SK-N-SH (cell line): ENCODE data around the gene KAT6B. TPM values are rescaled to one million over a fixed set of nuclear protein-coding genes. Genes with fewer than 3 reads are reported as not detected.

Experiments
- CTCF ChIA-PET: fragments of 300-600, 350-600 bp; formaldehyde crosslinking; extraction: SDS; loops from one replicate; lab custom pipeline; 2021; lab: Yijun Ruan, JAX
- POLR2A ChIA-PET: fragments of 350-600 bp; sonication (Branson Sonifier 250); formaldehyde crosslinking; extraction: SDS; loops from one replicate; lab custom pipeline; 2020; ENCODE audit warnings: antibody characterized with exemption, inconsistent platforms; lab: Yijun Ruan, JAX
- DNase-seq: peaks from one replicate; pipeline ENCODE4 v3.0.0; 2012
- H2AFZ ChIP-seq: fragments of 200-600 bp; sonication (generic); 2 replicates; pipeline ENCODE4 v1.8.1; 2016; ENCODE audit warnings: antibody characterized with exemption, mild to moderate bottlenecking, low read depth
- H3F3A ChIP-seq: fragments of 200-600 bp; sonication (generic); replicated peaks from 2 replicates; pipeline ENCODE3; 2016; ENCODE audit warnings: antibody characterized with exemption, mild to moderate bottlenecking; ENCODE audit not compliant: insufficient read depth
- H3K27ac ChIP-seq, 2 experiments: fragments of 200-500 bp in 1 of 2; fragments of 200-600 bp in 1 of 2; sonication (Bioruptor generic) in 1 of 2; sonication (generic), shearing (Covaris generic) in 1 of 2; 2 replicates each; pipeline versions ENCODE4 v1.5.1 to v1.6.1; 2014 to 2016; ENCODE audit warnings: low read depth in 2 of 2, inconsistent platforms in 1 of 2, low read length in 1 of 2, mild to moderate bottlenecking in 1 of 2, mixed read lengths in 1 of 2
- H3K27me3 ChIP-seq: fragments of 200-600 bp; sonication (generic), shearing (Covaris generic); 2 replicates; pipeline ENCODE4 v1.6.1; 2016; ENCODE audit warnings: mixed run types; ENCODE audit not compliant: insufficient read depth
- H3K36me3 ChIP-seq, 2 experiments: fragments of 200-500 bp in 1 of 2; fragments of 200-600 bp in 1 of 2; sonication (Bioruptor generic) in 1 of 2; sonication (generic) in 1 of 2; replicated peaks in 1 of 2; 2 replicates each; pipeline versions ENCODE3 to v1.5.1; 2014 to 2016; ENCODE audit warnings: low read length in 1 of 2, mild to moderate bottlenecking in 1 of 2; ENCODE audit not compliant: insufficient read depth in 2 of 2, control insufficient read depth in 1 of 2
- H3K4me1 ChIP-seq, 2 experiments: fragments of 200-500 bp in 1 of 2; fragments of 200-600 bp in 1 of 2; sonication (Bioruptor generic) in 1 of 2; sonication (generic), shearing (Covaris generic) in 1 of 2; 2 replicates each; pipeline versions ENCODE4 v1.5.1 to v1.6.1; 2014 to 2016; ENCODE audit warnings: low read depth in 1 of 2, low read length in 1 of 2, mixed run types in 1 of 2; ENCODE audit not compliant: insufficient read depth in 2 of 2, control insufficient read depth in 1 of 2
- H3K4me2 ChIP-seq: fragments of 200-600 bp; sonication (generic), shearing (Covaris generic); 2 replicates; pipeline ENCODE4 v1.6.1; 2017; ENCODE audit warnings: mixed run types
- H3K4me3 ChIP-seq, 2 experiments: fragments of 200-500 bp in 1 of 2; fragments of 200-600 bp in 1 of 2; sonication (Bioruptor generic) in 1 of 2; sonication (generic), shearing (Covaris generic) in 1 of 2; 2 replicates each; pipeline versions ENCODE4 v1.5.1 to v1.8.1; 2014 to 2016; ENCODE audit warnings: low read depth in 2 of 2, inconsistent platforms in 1 of 2, low read length in 1 of 2, mild to moderate bottlenecking in 1 of 2, mixed read lengths in 1 of 2, moderate library complexity in 1 of 2
- H3K79me2 ChIP-seq: fragments of 200-600 bp; sonication (generic); 2 replicates; pipeline ENCODE4 v1.8.1; 2017; ENCODE audit warnings: mild to moderate bottlenecking; ENCODE audit not compliant: insufficient read depth
- H3K9ac ChIP-seq: fragments of 200-600 bp; sonication (generic); 2 replicates; pipeline ENCODE4 v1.6.1; 2017; ENCODE audit warnings: mixed run types
- H3K9me2 ChIP-seq: fragments of 200-600 bp; sonication (generic); 2 replicates; pipeline ENCODE4 v1.6.1; 2017; ENCODE audit warnings: mixed run types
- H3K9me3 ChIP-seq: fragments of 200-600 bp; sonication (generic); 2 replicates; pipeline ENCODE4 v1.6.1; 2017; ENCODE audit warnings: mixed run types, mild to moderate bottlenecking, moderate library complexity
- H4K20me1 ChIP-seq: fragments of 200-600 bp; sonication (generic); 2 replicates; pipeline ENCODE4 v1.6.1; 2017; ENCODE audit warnings: mild to moderate bottlenecking, mixed run types; ENCODE audit not compliant: insufficient read depth
- CHD2 ChIP-seq: fragments of 150-350 bp; IDR thresholded peaks from 2 replicates; pipeline ENCODE4 v1.6.1; 2018; ENCODE audit warnings: low read length; ENCODE audit not compliant: partially characterized antibody
- ELF1 ChIP-seq: IDR thresholded peaks from 2 replicates; pipeline ENCODE4 v1.4.0; 2012
- EP300 ChIP-seq, 2 experiments: IDR thresholded peaks; 2 replicates each; pipeline versions ENCODE4 v1.4.0 to v1.6.1; 2012; ENCODE audit warnings: borderline replicate concordance in 1 of 2, low read depth in 1 of 2, low read length in 1 of 2
- GATA2 ChIP-seq: sonication (generic); formaldehyde crosslinking; IDR thresholded peaks from 2 replicates; pipeline ENCODE4 v1.5.0; 2020; ENCODE audit warnings: mild to moderate bottlenecking, missing genetic modification reagents
- MAX ChIP-seq: IDR thresholded peaks from 2 replicates; pipeline ENCODE4 v1.4.0; 2012; ENCODE audit warnings: low read depth
- MXI1 ChIP-seq: IDR thresholded peaks from 2 replicates; pipeline ENCODE4 v1.6.1; 2012; ENCODE audit warnings: mild to moderate bottlenecking, low read depth, low read length, improper control_type of control experiment
- NFIC ChIP-seq: IDR thresholded peaks from 2 replicates; pipeline ENCODE4 v1.4.0; 2012; ENCODE audit warnings: borderline replicate concordance
- NRF1 ChIP-seq: IDR thresholded peaks from 2 replicates; pipeline ENCODE4 v1.6.1; 2012; ENCODE audit warnings: low read depth, mild to moderate bottlenecking, low read length
- RCOR1 ChIP-seq: fragments of 150-350 bp; IDR thresholded peaks from 2 replicates; pipeline ENCODE4 v1.6.1; 2017; ENCODE audit warnings: antibody characterized with exemption, low read length
- REST ChIP-seq: IDR thresholded peaks from 2 replicates; pipeline ENCODE4 v1.6.1; 2012; ENCODE audit warnings: mild to moderate bottlenecking, low read depth, low read length, moderate library complexity
- RFX5 ChIP-seq: IDR thresholded peaks from 2 replicates; pipeline ENCODE4 v1.6.1; 2012; ENCODE audit warnings: mild to moderate bottlenecking, improper control_type of control experiment, low read length
- RXRA ChIP-seq: IDR thresholded peaks from 2 replicates; pipeline ENCODE4 v1.4.0; 2012; ENCODE audit warnings: low read depth, mild to moderate bottlenecking, borderline replicate concordance
- SIN3A ChIP-seq: IDR thresholded peaks from 2 replicates; pipeline ENCODE4 v1.6.1; 2012; ENCODE audit warnings: low read depth, mild to moderate bottlenecking, low read length, moderate library complexity, borderline replicate concordance
- TAF1 ChIP-seq: IDR thresholded peaks from 2 replicates; pipeline ENCODE4 v1.6.1; 2012; ENCODE audit warnings: low read depth, mild to moderate bottlenecking, low read length, moderate library complexity, borderline replicate concordance
- USF1 ChIP-seq: IDR thresholded peaks from 2 replicates; pipeline ENCODE4 v1.4.0; 2012; ENCODE audit warnings: low read depth, borderline replicate concordance
- WGBS: methylation state at CpG from one replicate; pipeline ENCODE4 v1.1.6; 2017; ENCODE audit warnings: low lambda C conversion rate; 5-methylcytosine and 5-hydroxymethylcytosine counted together
- polyA plus RNA-seq, 3 experiments: library from polyadenylated mRNA; depleted of rRNA; stranded (reverse); fragments of >200 nt; gene quantifications; 2 replicates each; pipeline ENCODE4 v1.2.3, GENCODE V29; 2012

KAT6B gene
- polyA plus RNA-seq, 1 of the 3 experiments (the other 2 are of a cell fraction): 4.3 TPM

- Histone ChIP-seq H3K4me2 (no peak overlapping the region), H3K9me3 (no peaks in the 10 kb centered on the region), H4K20me1 (no peaks in the 10 kb centered on the region), H2AFZ (no peak overlapping the region), H3K36me3 (peaks cover 31 to 45% of the 10 kb centered on the region in 2 experiments), H3F3A (no peaks in the 10 kb centered on the region), H3K27ac (peak overlapping the region in 1 of 2 experiments; percentile 34; a peak in 2 of 4 replicates), H3K4me1 (peaks cover 3 to 7% of the 10 kb centered on the region in 2 experiments; a peak in 3 of 4 replicates), H3K79me2 (no peaks in the 10 kb centered on the region), H3K4me3 (no peak overlapping the region), H3K9me2 (no peaks in the 10 kb centered on the region), H3K9ac (no peak overlapping the region), H3K27me3 (no peaks in the 10 kb centered on the region)
- TF ChIP-seq CHD2 (peak; percentile 68), TAF1 (no peak), EP300 (IDR thresholded peaks at IDR 0.05; ENCODE audit: borderline replicate concordance in 1 of 2, low read depth in 1 of 2, low read length in 1 of 2) (0 out of 4 replicates have a peak, but pooled peaks of 1 of the 2 experiments have one; percentile 41), RFX5 (no peak), GATA2 (CRISPR knock-in tag) (peak; percentile 66), RXRA (no peak), NFIC (no peak), RCOR1 (peak; percentile 59), NRF1 (no peak), ELF1 (no peak), MAX (no peak)
- WGBS: 74% methylated on average over 3 of the region's 3 CpGs
- DNase-seq: peak; percentile 21
- ChIA-PET POLR2A (no interaction called here), CTCF (interaction anchor here (1.9 kb wide), 1 partner anchor 11 kb away, joined by 5 read pairs; no protein-coding TSS in a partner anchor)
Observed at GRCh38 chr10:74993649-74994048, 167.2 kb downstream of the KAT6B start.

GRCh38 chr10:74994854-74995253 is 168.5 kb downstream of the KAT6B start:
- no peak overlapping the region for H3K9ac ChIP-seq
- H2AFZ ChIP-seq: no peak overlapping the region
- TF ChIP-seq RXRA (no peak), MXI1 (no peak), USF1 (no peak), REST (no peak), SIN3A (no peak)
- H4K20me1 ChIP-seq: no peaks in the 10 kb centered on the region
- no peaks in the 10 kb centered on the region for H3K27me3 ChIP-seq
- H3K4me1 ChIP-seq: peaks cover 0 to 5% of the 10 kb centered on the region in 2 experiments; a peak in 2 of 4 replicates
- DNase-seq: no peak
- no peaks in the 10 kb centered on the region for H3F3A ChIP-seq
- no peaks in the 10 kb centered on the region for H3K9me2 ChIP-seq
- no peak overlapping the region for H3K4me2 ChIP-seq
- ChIA-PET POLR2A (interaction anchor here (0.6 kb wide), 1 partner anchor 244 kb away, joined by 8 read pairs; no protein-coding TSS in a partner anchor), CTCF (no interaction called here)
- H3K36me3 ChIP-seq: peaks cover 22 to 34% of the 10 kb centered on the region in 2 experiments
- no peaks in the 10 kb centered on the region for H3K9me3 ChIP-seq
- WGBS: 92% methylated on average over 3 of the region's 3 CpGs
- H3K27ac ChIP-seq: no peak overlapping the region
- H3K79me2 ChIP-seq: no peaks in the 10 kb centered on the region
- H3K4me3 ChIP-seq: no peak overlapping the region
